Stimulated activated CD4-positive, alpha-beta T cell treated with anti-CD3 and anti-CD28 coated beads, TNF-alpha, amount 100 ng/mL, for 48 hours (primary cell): Measurements from ENCODE around the gene FRMD7.
"Not testable (repeated sequence)": the region's sequence is repeated elsewhere in the genome, so short reads cannot be mapped to it uniquely, and the experiment has no call there.

Experiments
- DNase-seq, 3 donors: peaks; one replicate each; pipeline ENCODE4 v3.0.0-alpha.2; 2020; ENCODE audit warnings: low read depth in 3 of 3

FRMD7 gene

DNA sequence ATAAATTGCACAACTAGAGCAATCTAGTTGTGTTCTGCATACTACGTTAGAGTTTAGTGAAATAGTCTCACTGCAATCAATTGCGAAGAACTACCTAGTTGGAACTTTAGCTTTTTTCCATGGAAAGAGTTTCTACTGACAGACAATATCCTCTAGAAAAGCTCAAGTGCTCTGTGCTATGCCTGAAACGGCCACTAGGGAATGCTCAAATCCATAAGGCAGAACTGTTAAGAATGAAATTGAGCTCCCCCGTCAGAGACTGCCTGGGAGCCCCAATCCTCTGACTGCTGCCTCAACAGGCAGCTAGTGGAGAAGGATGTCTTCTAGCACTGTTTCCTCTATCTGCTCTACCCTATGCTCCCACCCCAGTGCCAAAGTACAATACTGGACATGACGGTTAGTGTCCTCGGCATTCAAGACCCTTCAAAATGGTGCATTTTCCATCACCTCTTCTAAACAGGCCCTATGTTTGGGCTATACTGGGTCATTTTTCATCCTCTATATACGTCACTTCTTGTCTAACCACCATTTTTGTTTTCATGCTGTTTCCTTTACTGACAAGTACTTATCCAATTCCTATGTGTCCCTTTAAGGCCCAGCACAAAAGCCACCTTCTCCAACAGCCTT lies 35.3 kb downstream of the FRMD7 start:
- DNase-seq = peak; percentile 9 to 33 (median 12)

DNA sequence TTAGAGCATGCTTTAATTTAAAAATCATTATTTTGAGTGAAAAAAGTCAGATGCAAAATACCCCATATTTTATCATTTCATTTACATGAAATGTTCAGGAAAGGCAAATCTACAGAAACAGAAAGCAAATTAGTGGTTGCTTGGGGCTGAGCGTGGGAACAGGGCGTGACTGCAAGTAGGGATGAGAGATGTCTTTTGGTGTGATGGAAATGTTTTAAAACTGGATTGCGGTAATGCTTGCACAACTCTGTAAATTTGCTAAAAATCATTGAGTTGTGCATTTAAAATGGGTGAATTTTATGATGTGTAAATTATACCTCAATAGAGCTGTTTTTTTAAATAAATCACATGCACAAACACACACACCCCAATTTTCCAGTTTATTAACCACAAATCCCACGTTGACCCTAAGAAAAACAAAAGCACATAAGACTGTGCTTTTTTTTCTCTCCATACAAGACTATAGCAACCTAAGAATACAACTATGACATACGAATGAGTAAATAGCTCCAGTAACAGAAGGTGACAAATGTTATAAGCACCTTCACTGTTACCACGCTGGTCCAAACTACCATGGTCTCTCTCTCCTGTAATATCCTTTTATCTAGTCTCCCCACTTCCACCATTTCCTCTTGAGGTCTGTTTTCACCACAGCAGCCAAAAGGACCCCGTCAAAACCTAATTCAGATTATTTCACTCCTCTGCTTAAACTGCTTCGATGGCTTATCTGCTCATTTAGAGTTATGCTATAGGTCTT lies 37.2 kb downstream of the FRMD7 start:
- no peak for DNase-seq

DNA sequence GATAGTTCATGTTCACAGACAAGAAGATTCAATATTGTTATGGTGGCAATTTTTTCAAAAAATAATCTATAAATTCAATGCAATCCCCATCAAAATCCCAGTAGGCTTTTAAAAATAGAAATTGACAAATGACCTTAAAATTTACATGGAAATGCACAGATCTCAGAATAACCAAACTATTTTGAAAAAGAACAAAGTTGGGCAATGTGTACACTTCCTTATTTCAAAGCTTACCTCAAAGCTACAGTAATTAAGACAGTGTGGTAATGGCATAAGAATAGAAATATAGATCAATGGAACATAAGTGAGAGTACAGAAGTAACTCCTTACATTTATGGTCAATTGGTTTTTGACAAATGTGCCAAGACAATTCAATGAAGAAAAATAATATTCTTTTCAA lies 39.0 kb downstream of the FRMD7 start:
- no peak for DNase-seq

DNA sequence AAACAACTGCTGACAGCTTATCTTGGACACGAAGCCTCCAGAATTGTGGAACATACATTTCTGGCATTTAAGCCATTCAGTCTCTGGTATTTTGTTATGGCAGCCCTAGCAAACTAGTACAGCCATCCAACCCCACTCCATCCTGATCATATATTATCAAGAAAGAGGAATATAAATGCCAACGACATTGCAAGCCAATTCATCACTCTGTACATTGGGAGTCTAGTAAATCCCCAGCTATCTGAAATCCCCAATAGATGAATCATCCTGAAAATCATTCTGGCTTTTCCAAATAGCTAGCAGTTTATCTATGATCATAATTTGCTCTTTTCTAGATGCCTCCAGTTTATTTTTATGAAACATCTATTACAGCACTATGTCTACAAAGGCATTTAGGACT lies 41.1 kb downstream of the FRMD7 start:
- DNase-seq = no peak

DNA sequence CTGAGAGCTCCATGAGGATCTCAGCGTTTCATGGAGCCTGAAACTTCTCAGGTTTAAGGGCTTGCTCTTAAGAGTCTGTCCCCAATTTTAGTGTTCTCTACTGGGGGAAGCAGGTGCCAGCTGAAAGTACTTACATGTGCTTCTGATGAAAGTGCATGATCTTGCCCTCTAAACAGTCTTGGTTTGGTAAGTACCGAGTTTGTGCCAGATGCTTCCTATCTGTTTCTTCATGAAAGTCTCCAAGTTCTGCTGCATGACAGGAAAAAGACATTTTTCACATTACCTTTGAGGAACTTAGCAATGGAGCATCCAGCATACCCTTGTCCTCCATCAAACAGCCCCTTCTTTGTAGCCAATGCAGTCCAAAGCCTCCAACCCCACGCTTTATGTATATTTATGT lies 42.0 kb downstream of the FRMD7 start:
- DNase-seq = no peak

DNA sequence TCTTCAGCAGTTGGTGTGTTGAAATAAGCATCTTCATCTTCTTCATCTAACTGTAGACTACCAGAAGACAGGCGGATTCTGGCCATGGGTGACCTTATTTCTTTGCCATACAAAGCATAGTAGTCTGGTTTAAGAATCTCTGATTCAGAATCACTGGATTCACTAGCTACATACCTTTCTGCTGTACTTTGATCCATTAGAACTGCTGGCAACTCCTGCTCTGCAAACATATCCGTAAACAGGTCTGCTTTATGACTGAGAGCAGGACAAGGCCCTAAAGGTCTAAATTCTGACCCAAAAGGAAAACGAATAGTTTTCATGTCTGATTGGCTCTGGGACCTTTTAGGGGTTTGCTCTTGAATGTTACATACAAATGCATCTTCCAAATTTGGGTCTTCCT lies 49.9 kb downstream of the FRMD7 start:
- DNase-seq = no peak

DNA sequence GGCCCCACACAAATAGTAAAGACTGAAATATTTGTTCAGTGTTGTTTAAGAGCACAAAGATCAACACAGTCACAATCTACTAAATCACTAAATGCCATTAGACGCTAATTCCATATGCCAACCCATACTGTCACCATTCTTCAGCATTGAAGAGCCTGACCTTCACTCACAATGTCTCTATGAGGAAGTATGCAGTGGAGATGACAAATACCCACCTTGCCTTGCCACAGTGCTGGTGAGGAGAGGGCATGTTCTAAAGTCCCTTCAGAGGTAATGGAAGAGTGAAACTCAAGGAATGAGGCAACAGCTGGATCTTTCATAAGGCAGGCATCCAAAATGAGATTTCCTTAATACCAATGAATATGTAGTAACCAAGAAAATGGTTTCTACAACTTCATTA lies 50.4 kb downstream of the FRMD7 start:
- no peak for DNase-seq

DNA sequence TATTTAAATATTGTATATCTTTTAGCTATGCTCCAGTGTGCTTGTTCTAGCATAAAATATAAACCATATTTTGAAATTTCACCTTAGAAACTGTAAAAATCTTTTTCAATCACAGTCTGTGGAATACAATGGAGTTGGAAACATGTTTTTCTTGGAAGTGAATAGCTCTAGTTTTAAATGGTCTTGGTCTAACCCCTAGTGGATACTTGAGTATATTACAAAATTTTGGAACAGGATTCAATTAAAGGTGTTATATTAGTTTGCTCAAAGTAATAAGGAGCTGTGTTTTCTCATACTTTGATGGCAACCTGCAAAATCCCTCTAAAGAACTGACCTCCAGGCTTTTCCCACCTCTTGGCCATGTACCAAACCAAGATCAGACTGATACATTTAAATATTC lies 56.6 kb downstream of the FRMD7 start:
- no peak for DNase-seq

DNA sequence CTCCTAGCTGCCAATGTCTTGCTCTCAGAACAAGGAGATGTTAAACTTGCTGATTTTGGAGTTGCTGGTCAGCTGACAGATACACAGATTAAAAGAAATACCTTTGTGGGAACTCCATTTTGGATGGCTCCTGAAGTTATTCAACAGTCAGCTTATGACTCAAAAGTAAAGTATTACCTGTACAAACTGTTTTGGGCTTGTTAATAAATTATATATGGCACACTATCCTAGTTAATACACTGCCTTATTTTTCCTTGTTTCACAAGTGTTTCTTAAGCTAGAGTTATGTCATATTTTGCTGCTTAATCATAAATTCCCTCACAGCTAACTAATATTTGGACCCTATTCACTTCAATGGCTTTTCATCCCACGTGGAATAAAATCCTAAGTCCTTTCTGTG lies 59.4 kb downstream of the FRMD7 start:
- no peak for DNase-seq

DNA sequence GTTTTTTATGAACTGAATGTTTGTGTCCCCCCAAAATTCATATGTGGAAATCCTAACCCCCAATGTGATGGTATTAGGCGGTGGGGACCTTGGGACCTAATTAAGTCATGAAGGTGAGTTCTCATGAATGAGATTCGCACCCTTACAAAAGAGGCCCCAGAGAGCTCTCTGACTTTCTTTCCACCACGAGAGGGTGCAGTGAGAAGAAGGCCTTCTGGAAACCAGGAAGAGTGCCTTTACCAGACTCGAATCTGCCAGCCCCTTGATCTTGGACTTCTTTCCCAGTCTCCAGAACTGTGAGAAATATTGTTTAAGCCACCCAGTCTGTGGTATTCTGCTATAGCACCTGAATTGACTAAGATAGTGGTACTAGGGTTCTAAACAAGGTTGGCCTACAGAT lies 64.0 kb downstream of the FRMD7 start:
- no peak for DNase-seq

DNA sequence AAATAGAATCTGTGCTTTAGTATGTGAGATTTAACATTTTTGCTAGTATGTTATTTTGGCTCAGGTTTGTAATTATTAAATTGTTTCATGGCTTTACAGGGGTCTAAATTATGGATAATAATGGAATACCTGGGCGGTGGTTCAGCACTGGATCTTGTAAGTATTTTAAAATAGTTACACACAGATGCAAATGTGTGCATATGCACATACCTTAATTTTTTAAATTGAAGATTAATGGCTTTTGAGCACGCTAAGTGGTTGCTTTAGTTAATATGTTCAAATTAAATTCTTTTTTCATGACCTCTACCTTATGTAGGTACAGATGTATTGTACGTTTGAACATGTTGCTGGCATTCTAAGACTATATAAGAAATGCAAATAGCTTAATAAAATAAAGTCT lies 64.5 kb downstream of the FRMD7 start:
- no peak for DNase-seq

DNA sequence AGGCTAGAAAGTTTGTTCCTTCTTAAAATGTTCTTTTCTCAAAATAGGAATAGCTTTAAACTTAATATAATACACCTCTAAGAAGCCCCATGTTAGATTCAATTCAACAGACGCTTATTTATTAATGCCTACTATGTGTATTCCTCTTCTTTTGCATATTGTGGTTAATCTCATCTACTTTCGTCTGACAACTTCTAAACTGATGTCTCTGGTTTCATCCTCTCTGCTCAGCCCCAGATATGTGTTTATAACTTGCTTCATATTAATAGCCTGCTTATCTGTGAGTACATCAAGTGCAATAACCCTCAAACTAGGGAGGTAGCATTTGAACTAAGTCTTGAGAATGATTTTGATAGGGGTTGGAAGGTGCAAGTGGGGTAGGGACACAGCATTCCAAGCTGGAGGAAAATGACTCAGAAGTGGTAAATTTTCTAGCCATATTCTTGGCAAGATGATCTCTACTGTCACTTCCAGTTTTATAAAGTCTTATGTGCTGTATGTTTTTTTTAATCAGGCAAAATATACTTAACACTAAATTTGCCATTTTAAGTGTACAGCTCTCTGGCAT lies 67.8 kb downstream of the FRMD7 start:
- no peak for DNase-seq

DNA sequence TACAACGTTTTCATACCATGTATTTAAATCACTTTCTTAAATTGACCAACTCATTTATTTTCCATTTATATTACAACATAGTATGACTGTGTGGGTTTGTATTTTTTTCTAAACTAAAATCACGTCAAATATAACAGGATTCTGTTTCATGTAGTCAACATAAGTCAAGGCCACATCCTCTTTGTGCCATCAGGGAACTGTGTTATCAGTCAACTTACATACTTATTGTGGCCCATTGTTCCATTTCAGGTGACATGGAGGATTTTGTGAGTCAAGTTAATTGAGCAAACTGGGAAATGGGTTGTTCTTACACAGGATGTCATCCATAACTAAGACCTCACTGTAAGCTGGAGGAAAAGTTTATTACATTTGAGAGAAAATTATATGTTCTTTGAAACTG lies 68.8 kb downstream of the FRMD7 start:
- no peak for DNase-seq

DNA sequence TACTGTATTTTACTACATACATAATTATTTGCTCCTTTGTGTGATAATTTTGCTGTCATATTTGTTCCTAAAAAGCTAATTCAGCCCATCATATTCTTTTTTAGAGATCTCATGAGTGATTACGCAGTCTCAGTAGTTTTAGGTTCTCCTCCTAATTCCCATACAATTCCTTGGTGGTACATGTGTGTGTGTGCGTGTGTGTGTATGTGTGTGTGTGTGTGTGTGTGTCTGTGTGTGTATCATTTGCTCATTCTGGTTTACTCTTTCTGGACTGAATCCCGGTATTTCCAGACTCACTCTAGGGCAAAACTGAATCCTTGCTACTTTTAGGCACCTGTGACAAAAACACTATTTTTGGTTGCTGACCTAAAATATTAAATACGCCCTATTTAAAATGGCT lies 69.8 kb downstream of the FRMD7 start:
- no peak for DNase-seq

DNA sequence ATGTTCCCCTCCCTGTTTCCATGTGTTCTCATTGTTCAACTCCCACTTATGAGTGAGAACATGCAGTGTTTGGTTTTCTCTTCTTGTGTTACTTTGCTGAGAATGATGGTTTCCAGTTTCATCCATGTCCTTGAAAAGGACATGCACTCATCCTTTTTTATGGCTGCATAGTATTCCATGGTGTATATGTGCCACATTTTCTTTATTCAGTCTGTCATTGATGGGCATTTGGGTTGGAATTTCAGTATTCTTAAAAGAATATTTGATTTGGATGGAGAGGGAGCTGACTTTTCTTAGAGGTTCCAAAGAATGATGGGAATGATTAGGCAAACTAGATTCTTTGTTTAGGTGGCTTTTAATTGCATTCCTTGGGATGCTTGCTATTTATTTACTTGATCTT lies 76.0 kb downstream of the FRMD7 start:
- DNase-seq = not testable (repeated sequence)

DNA sequence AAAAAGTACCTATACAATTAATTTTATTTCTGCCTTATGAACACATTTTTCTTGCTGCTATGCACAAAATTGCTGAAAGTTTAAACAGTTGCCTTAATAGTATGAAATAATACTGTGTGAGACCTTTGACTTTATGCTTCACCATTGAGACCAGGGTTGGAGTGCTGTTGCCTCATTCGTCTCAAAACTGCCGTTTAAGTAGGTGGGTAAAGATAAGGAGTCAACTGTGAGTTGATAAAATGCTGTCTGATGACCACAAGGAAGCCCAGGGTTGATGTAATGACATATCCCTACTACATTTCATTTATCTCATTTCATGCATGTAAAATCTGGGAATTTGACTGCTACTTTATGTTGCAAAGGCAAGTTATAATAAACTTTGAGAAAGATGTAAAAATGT lies 81.3 kb downstream of the FRMD7 start:
- DNase-seq = no peak

DNA sequence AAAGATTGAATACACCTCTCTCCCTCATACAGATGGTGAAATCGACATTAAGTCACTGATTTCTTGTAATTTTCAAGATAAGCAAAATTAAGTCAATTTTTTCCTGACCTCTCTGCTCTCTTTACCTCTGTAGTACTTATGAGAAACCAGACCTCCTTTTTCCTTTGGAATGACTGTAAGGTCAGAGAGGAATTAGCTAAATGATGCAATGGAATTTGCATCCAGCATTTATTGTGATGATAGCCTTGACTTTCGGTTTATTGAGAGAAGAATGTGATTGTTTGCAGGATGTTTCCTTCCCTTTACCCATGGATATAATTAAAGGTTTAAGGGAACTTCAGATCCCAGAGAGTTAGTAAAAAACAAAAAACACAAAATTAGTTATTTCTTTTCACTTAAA lies 82.4 kb downstream of the FRMD7 start:
- no peak for DNase-seq

DNA sequence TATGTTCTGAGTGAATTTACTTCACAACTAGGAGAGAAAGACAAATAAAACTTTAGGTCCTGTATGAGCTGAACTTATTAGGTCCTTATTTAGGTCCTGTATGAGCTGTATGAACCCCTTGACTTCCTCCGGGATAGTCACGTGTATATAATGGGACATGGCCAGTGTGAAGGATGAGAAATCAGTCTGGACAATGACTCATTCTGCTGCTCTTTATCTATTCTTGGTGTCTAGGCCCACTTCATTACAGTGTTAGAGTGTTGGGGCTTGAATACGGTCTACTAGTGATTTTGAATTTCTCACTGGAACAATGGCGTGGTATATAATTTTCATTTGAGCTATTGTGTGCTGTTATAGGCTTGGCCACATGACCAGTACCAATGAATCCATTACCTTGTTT lies 82.9 kb downstream of the FRMD7 start:
- DNase-seq = no peak

DNA sequence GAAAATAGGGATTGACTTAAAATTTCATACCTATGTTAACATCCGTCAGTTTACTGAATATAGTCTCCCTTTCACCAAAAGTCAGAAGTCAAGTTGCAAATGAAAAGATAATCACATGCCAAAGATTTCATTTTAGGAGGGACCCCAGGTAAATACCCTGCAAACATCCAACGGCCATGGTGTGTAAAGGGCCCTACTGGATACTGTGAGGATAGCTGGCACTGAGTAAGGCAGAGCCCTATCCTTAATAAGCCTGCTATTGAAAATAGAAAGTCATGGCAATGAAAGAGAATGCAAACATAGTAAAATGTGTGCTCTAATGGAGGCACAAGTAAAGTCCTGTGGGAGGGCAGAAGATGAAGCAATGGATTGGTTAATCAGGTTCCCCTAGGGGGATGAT lies 83.8 kb downstream of the FRMD7 start:
- no peak for DNase-seq

DNA sequence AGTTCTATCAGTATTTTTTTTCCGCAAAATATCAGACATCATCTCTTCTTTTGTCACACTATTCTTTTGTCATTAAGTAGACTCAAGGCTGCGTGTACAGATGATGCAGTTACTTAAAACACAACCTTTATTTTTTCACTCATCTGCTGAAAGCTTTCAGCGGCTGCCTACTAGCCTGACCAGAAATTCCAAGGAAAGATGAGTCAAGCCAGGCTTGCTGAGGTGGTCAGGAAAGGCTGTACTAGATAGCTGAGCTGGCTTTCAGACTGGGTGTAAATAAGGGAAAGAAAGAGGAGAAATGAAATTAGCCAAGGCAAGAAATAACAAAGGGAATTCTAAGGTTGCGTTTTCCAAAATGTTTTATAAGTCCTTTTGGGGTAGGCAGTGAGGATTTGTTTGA lies 86.8 kb downstream of the FRMD7 start:
- no peak for DNase-seq

DNA sequence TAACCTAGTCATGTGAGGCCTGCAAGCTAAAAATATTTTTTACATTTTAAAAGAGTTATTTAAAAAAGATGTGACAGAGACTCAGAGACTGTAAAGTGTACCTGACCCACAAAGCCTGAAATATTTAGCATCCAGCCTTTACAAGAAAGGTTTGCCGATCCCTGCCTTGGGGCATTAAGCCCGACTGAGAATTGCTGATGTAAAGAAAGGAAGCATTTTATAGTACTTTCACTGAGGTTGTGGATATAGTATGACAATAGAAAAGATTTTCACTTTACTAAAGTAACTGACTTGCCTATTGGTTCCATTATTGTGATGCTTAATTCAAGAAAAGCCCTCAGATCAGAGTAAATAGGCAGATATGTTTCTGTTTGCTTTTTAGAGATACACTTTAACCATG lies 87.8 kb downstream of the FRMD7 start:
- DNase-seq = no peak

DNA sequence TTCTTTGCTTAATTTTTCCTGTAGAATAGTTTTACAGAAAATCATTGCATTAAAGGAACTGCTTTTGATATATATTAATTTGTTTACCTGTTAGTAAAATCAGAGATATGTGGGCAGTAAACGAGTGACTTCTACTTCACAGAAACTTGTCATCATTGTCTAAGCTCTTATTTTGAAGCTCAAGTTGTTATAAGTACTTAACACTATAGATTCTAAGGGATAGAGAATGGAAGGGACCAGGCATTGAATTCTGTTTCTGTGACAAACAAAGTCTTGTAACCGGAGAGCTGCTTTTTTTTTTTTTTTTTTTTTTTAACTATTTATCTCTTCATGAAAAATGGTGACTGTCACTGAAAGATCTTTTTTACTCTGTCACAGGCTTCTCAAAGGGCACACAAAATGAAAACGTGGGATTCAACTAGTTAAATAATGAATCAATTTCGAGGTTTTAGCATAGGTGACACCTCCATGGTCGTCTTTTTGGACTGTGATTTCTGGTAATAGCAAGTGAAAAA lies 90.3 kb downstream of the FRMD7 start:
- DNase-seq = no peak

DNA sequence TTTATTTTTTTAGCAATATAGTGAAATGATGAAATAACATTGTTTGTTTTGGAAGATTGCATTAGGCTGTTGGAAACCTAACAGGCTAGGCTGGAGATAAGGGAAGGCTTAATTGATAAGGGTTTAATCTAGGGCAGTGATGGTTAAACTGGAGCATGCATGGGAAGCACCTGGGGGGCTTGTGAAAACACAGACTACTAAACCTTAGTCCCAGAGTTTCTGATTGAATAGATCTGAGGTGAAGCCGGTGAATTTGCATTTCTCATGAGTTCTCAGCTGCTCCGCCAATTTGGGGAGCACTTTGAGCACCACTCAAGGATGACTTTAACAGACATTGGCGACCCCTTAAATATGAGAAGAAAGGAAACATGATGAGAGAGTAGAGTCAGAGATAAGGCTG lies 93.2 kb downstream of the FRMD7 start:
- DNase-seq = no peak
